Measurements from ENCODE around the gene NEGR1.

The NEGR1 gene

DNA sequence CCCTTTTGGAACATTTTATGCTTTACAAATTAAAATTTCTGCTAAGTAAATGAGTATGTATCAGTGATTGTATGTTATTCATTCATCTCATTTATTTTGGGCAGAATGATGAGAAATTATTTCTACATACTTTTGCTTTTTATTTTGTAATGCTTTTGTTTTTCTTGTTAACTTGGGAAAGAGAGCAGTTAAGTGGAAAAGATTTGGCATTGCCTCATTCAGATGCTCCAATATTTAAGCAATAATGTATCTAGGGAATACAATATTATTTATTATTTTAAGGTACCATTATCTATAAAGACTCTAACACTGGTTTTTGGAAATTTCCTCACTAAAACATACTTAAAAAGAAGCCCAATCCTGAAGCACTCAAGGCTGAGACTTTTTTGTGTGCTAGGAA is 431.8 kb downstream of the NEGR1 start:
- peak; percentile 33 for DNase-seq (ENCODE audit: low read depth)

DNA sequence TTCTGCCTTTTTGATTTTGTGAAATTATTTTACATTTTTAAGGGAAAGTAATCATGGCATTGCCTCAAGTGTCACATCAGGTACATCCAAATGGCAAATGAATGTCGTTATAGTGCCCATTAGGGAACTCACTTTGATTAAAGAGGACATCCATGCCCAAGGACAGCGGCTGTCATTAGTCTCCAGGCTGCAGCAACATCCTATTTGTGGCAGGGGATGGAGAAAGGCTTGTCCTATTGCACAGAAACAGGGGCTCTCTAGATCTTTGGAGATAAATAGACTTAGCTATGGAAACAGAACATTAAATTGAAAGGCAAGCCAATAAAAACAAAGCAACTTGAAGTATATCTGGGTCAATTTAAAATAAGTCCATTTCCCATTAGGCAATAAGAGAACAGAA is 439.3 kb downstream of the NEGR1 start:
- no peak for DNase-seq (ENCODE audit: low read depth)

DNA sequence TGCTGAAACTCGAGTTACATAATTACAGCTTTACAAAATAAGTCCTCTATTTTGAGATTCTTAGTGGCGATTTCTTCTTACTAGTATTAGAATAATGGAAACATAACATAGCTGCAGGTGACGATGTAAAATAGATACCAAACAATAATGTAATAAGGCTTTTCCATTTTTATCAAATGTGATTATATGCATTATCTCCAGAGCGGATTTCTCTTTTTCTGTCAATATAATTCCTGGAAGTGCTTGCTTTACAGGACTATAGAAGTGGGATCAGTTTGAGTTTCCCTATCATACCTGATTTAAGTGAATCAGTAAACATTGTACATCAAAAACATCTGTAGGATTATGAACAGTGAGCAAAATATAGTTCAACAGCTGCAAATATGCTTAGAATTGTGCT is 442.5 kb downstream of the NEGR1 start:
- no peak for DNase-seq (ENCODE audit: low read depth)

DNA sequence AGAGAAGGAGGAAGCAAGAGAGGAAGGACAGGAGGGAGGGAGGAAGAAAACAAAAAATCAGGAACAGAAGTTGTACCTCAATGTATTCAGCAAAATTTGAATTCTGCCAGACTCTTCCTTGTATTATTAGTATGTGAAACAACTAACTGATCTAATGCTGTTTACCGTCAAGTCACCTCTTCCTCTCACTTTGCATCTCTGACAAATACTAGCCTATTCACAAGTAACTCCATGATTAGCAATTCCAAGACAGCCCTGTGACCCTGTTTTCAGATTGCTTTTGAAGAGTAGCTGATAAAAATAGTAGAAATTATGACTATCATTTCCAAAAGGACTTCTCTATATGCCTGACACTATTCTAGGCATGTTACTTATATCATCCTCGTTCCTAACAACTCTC is 445.4 kb downstream of the NEGR1 start:
- DNase-seq (ENCODE audit: low read depth), result no peak

DNA sequence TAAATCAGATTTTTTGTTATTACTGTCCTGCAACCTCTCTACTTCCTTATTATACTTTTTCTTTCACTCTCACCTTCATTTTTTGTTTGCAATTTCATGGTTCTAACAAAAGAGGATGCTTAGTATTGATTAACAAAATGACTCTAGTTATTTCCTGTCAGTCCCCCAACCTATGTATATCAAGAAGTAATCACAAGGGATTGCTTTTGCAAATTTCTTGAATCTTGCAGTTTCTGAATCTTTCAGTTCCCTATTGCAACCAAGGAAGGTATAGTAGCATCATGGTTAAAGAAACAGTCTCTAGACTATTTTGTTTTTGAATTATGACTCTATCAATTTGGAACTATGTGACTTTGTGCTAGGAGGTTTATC is 446.9 kb downstream of the NEGR1 start:
- no peak for DNase-seq (ENCODE audit: low read depth)

DNA sequence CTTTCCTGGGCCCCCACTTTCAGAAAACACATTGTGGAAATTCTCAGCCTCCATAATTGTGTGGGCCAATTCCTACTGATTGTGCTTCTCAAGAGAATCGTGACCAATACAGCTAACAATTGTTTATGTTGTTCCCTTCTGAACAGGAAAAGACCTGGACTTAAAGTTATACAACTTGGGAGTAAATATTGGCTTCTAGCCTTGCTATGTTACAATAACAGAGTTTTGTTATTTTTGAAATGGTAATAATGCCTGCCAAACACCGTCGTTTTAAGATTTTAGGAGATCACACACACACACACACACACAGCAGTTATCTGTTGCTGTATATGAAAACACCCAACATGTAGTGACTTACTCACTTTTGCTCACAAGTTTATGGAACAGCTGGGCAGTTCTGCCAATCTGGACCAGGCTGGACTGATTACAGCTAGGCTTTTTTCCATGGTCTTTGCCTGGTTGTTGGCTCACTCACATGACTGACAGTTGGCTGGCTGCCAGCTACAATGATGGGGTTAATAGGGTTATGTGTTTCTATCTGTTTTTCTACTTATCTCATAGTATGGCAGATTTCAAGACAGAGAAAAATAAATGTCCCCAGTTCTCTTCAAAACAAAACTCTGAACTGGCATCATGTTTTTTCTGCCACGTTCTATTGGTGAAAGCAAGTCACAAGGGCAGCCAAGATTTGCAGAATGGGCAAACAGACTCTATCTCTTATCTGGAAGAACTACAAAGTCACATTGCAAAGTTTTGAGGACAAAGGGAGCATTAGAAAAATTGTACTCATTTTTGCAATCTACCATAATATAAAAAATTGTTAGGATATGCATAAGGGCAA is 447.5 kb downstream of the NEGR1 start:
- peak; percentile 22 for DNase-seq (ENCODE audit: low read depth)

DNA sequence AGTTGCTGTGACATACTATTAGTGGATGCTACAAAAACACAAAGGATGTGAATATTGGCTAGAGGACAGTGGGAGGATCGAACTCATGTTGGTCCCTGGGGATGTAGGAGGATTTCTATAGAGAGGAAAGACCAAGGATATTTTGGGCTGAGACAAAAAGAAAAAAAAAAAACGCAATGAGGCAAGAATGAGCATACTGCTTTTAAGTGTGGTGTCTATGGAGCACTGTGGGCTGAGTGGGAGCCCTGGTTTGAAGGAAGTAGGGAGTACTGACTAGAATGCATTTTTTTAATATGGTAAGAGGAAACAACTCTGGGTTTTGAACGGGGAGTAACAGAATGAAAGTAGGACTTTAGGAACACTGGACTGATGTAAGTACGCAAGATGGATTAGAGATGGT is 450.7 kb downstream of the NEGR1 start:
- DNase-seq (ENCODE audit: low read depth), result no peak

DNA sequence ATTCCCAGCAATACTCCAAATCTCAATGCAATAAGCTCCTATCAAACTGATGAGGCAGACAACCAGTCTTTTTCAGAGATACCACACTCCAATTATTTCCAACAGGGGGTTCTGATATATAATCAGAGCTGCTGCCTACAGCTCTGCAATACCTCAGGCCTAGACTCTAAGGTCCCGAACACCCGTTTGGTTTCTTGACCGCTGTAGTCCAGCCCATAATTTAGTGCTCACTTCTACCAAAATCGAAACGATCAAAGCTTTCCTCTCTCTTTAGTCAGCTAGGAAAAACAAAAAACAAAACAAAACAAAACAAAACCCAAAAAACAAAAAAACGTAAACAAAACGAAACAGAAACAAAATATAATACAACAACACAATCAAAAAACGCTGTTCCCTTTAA is 453.0 kb downstream of the NEGR1 start:
- no peak for DNase-seq (ENCODE audit: low read depth)

DNA sequence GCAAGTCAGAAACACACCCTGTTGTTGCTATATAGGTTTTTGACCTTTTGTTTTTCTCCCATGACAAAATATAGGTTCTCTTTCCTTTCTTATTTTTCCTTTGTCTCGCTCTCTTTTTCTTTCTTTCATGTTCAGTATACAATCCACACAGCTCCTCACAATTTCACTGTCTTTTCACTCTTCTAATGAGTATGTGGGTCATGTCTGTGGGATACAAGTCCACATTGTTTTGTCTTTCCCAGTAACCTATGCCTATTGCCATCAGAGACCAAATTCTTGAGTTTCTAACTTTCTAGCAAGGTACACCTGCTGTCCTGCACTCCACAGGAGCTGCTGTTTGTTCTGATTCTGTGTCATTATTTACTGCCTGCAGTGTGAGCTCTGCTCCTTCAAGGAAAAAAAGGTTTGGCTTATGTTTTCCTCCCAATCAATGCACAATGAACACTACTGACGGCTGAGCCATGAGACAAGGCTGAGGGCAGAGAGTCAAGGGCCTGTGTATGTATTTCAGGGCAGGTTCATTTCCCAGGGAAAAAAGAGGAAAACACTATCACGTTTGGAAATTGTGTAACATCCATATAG is 453.8 kb downstream of the NEGR1 start:
- no peak for DNase-seq (ENCODE audit: low read depth)

DNA sequence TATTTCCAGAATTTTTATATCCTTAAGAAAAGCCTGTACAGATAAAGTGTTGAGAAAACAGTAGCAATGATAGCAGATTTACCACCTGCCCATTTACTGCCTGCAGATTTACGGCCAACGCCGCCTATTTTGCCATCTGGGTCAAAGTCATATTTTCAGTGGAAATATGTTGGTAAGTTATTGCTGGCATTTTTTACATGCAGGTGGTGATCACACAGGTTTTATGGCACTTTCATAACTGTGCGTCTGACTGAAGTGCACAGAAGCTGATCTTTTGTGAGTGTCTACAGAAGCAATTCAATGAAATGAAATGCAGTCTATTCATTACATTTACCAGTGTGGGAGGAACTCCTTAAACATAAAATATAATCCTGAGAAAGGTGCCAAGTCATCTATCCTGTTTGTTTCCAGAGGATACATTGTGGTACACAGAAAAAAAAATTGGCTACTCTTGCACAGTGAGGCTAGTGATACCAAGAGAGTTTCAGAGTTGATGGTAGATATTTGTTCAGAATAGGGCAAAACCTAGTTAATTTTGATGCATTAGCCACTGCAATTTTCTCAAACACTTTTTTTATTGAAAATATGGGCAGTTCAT is 458.5 kb downstream of the NEGR1 start:
- DNase-seq (ENCODE audit: low read depth), result no peak

DNA sequence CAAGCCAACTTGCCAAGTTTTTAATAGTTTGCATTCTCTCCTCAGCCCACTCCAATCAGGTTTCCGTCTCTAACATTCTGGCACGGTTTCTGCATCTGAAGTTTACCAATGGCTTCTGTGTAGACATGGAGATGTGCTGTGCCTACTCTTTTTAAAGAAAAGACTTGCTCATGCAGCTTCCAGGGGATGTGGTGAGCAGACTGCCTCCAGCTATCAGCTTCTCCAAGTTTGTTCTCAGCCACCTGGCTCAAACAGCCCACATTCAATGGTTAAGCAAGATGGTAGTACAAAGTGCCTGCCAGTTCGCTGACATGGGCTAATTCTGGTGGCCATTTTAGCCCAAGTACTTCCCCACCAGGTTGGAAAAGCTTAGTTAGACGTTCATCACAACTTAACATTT is 465.3 kb downstream of the NEGR1 start:
- no peak for DNase-seq (ENCODE audit: low read depth)

DNA sequence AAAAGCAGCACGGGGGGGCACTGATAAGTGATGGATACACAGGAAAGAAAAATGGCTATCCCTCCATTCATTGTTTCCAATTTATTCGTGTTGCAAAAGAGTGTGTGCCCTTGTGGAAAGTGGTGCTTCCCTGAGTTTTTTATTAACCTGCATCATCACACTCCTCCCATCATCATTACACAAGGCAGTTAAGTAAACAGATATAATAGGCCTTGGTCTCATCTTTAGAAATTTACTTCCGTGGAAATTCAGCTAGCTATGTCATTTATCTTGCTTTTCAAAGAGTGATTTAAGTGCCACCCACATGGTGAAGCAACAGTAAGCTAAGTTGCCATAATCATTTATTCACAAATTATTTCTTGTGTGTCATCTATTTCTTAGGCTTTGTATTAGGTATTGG is 473.3 kb downstream of the NEGR1 start:
- no peak for DNase-seq (ENCODE audit: low read depth)

DNA sequence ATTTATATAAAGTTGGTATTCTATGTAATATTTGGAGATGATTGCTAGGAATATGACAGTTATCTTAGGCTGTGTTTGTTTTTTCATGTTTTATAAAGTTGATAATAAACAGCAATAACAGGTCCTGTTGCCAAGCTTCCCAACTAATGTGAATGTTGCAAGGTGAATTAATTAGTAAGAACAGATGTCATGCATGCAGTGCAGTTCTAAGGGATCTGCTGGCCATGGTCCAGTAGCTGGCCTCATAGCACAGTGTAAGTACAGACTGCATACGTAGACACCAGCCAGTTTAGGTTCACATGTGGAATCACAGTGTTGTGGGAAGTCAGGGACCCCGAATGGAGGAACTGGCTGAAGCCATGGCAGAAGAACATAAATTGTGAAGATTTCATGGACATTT is 478.2 kb downstream of the NEGR1 start:
- no peak for DNase-seq (ENCODE audit: low read depth)

DNA sequence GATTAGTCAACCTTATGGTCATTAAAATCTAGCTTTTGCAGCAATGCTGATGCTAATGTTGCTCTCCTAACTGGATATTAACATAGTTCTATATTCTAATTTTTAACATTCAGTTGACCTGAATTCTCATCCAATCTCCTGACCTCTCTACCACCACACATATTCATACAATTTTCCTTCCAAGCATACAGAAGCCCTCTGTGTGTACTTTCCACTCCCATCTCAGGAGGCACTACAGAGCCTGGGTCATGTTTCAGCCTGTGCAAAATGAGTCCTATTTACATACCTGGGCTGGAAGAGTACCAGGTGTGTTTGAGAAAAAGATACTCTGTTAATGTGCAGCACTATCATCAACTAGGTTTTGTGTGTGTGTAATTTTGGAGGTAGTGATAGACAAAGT is 486.3 kb downstream of the NEGR1 start:
- DNase-seq (ENCODE audit: low read depth), result no peak

DNA sequence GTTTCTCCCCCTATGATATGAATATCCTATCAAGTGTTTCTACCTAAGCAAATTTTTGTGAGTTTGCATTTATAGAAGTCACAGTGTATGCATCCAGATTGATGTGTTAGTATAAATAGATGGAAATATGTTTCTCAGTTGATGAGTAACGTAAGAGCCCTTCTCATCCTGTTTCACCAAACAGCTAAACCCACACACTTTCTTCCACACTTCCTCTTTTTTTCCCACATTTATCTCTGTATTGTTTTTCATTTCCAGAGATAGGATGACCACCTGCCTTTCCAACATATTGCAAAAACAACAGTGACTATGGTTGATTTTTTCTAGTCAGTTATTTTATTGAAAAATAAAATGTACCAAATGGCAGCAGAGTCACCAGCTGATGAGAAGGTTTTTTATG is 490.1 kb downstream of the NEGR1 start:
- DNase-seq (ENCODE audit: low read depth), result no peak

DNA sequence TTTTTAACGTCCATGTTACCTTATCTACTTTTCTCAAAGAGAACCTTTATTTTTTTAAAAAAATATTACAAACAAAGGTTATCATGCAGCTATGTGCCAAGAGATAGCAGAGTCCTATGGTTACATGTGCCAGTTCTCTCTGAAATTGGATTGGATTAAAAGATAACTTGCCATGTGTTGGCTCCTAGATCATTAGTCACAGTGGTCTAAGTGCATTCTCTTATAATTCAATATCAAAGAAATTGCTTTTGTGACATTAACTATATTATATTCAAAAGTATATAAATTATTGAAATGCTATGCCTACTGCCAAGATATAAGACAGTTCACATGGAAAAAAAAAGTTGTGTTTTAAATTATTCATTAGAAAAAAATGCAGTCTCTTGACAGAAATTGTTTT is 494.2 kb downstream of the NEGR1 start:
- DNase-seq (ENCODE audit: low read depth), result no peak

DNA sequence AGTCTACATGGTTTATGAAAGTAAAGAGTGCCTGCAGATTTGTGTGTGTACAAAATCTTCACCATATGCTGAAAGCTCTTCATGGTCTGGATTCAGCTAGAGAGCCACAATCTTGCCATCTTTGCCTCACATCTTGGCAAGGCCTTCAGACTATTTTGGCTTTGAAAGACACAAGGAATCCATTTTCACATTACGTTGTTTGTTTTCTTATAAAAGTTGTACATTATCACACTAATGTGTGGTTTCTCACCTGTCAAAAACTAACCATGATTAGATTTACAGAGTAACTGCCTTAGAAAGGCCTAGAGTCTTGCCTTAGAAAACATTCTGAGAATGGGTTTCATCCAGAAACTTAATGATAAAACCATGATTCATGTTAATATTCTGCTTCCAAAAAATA is 494.6 kb downstream of the NEGR1 start:
- DNase-seq (ENCODE audit: low read depth), result no peak

DNA sequence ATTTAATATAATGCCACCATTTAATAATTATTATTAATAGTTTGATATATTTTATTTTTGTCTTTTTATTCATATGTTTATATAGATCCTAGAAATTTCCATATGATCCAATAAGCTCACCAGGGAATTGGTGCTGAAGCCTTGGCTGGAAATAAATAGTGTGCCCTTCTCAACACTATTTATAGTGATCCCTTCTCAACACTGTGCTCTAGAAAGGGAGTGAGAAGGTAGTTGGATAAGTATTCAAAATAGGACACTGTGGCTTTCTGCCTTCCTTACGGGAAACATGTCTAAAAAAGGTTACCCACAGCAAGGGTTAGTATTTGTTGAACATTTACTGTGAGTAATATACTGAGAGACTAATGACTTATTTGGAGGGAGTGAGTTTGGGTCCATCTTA is 496.1 kb downstream of the NEGR1 start:
- no peak for DNase-seq (ENCODE audit: low read depth)

DNA sequence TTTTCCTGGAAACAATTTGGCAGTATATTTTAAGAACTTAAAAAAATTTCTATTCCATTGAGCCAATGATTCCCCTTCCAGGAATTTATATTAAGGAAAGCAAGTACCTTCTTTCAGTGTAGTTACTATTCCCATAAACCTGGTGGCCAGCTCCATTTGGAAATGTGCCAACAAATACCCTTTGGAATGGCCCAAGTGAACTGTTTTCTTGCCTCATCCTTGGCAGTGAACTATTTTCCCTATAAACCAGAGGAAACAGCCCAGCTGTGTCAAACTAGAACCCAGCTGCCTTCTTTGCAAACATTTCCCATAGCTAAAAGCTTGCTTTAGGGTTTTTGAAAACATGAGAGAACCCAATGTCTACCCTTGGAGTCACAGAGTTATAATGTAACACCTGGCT is 496.9 kb downstream of the NEGR1 start:
- no peak for DNase-seq (ENCODE audit: low read depth)

DNA sequence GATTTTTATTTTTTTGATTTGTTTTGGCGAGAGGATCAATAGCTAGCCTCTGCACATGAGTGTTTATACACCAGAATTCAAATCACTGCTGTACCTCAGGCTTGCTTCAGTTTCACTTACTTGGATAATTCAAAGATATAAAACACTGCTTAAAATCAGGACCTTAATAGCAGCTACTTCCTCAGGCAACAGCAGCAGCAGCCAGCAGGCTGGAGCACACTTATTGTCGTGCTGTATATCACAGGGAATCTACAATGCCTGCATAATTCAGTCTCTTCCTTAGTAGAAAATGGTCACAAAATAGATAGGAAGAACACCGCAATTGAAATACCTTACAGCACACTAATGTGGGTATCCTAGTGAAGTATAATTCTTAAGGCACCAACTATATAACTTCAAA is 497.3 kb downstream of the NEGR1 start:
- no peak for DNase-seq (ENCODE audit: low read depth)

DNA sequence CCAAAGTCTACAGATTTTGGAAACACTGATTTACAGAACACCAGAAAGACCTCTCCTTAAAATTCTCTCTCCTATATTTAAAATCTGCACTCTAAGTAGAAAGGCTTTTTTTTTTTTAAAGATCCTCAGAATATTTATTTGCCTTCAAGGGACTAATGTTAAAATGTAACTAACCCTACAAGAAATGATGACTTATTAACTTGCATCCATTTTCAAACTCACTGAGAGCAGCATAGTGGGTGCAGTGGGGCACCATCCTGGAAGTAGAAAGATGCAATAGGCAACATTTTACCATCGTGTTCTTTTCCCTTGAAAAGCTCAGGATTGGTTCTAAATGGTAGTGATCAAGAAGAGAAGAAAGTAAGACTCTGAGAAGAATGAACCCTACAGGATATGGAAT is 498.1 kb downstream of the NEGR1 start:
- DNase-seq (ENCODE audit: low read depth), result no peak

DNA sequence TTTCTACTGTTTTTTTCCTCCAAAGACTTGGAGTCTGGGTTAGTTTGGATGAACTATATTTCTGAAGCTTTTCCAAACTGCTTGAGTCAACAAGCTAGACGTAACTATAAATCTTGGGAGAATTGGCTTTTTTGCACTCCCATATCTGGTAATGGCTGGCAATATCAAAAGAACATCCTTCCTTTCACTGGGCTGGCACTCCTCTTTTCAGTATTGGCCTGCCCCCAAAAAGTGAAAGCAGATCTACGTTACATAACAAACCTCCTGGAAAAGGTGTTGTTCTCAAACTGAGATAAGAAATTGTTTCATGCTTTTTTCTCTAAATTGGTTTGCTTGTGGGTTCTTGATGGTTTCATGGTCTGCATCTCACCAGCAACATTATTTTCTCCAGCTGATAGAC is 499.3 kb downstream of the NEGR1 start:
- DNase-seq (ENCODE audit: low read depth), result no peak

DNA sequence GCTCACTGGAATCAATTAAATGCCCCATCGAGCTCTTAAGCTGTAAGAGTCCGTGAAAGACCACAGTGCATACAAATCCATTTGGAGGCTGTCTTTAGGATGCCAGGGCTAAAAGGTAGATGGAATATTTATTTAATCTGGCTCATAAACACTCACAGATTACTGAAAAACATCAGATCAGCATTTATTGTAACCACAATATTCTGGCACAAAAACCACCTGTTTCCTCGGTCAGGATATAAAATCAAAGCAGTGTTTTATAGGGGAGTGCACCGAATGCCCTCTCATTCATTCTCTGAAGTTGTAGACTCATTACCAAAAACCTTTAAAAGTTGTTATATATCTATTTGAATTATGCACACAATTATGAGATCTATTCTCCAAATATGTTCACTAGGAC is 500.9 kb downstream of the NEGR1 start:
- DNase-seq (ENCODE audit: low read depth), result no peak

DNA sequence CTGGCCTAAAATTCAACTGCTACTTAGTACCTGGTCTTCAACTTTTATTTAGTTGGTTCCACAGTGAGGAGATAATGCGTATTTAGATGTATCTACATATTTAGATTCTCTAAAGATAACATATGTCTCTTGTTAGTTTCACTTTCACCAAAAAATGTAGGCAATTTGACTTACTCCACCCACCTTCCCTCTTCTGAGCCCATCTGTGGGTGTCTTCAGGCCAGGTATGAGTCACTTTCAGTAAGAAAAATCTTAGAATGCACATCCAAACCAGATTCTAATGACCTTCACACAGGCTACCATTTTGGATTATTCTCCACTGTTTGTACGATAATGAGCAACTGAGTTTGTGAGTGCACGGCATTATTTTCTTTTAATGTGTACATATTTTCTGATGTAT is 501.7 kb downstream of the NEGR1 start:
- DNase-seq (ENCODE audit: low read depth), result no peak
